AG10803 (cell line): ENCODE data around the gene ANTXRL.

ENCODE experiments used
- DNase-seq: peaks from one replicate; pipeline ENCODE4 v3.0.0; 2010; ENCODE audit warnings: low read depth
- H3K4me3 ChIP-seq: 2 replicates; pipeline ENCODE4 v1.5.1; 2011; ENCODE audit warnings: mild to moderate bottlenecking, low read length, control low read depth
- TF ChIP-seq, protein P1 (sequence below): conservative IDR thresholded peaks from 2 replicates; pipeline ENCODE4 v1.5.1; 2011; ENCODE audit warnings: mild to moderate bottlenecking, low read length, control low read depth, inconsistent platforms

Gene ANTXRL

DNA sequence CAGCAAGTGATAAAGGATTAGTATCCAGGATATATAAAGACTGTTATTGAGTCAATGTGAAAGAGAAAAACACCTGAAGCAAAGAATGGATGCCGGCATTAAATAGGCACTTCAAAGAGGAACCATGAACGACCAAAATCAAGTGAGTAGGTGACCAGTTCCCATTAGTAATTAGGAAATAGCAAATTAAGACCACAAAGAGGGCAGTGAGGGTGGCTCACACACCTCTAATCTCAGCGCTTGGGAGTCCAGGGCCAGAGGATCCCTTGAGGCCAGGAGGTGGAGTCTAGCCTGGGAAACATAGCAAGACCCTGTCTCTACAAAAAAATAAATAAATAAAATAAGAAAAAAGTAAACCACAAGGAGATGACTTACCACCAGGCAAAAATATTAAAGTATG lies 1.5 kb upstream of the ANTXRL start:
- no peak for DNase-seq
- TF ChIP-seq, protein P1, sequence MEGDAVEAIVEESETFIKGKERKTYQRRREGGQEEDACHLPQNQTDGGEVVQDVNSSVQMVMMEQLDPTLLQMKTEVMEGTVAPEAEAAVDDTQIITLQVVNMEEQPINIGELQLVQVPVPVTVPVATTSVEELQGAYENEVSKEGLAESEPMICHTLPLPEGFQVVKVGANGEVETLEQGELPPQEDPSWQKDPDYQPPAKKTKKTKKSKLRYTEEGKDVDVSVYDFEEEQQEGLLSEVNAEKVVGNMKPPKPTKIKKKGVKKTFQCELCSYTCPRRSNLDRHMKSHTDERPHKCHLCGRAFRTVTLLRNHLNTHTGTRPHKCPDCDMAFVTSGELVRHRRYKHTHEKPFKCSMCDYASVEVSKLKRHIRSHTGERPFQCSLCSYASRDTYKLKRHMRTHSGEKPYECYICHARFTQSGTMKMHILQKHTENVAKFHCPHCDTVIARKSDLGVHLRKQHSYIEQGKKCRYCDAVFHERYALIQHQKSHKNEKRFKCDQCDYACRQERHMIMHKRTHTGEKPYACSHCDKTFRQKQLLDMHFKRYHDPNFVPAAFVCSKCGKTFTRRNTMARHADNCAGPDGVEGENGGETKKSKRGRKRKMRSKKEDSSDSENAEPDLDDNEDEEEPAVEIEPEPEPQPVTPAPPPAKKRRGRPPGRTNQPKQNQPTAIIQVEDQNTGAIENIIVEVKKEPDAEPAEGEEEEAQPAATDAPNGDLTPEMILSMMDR = no peak
- H3K4me3 ChIP-seq = peak overlapping the region; percentile 64

DNA sequence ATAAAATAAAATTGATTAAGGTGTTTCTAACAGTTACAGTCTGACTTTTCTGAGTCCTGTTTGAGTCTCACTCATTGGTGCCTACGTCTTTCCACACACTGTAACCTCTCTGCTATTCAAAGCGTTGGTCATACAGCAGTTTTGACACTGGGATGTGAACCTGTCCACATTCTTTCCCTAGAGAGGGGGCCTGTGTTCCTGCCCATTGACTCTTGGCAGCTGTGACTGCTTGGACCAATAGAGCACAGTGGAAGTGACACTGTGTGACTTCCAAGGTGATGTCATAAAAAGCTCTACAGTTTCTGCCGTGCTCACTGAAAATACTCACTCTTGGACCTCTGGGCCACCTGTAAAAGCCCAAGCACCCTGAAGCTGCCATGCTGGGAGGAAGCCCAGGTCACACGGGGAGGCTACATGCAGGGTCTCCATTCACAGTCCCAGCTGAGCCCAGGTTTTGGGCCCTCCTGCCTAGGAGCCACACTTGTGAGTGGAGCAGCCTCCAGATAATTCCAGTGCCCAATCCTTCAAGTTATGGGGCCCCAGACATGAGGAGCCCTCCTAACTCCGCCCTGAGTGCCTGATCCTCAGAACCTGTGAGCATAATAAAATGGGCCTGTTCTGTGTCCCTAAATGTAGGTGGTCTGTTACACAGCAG lies 704 bp upstream of the ANTXRL start:
- TF ChIP-seq, protein P1 = no peak
- no peak overlapping the region for H3K4me3 ChIP-seq
- no peak for DNase-seq

- H3K4me3 ChIP-seq = no peak overlapping the region
- TF ChIP-seq, protein P1 = no peak
- peak; percentile 11 for DNase-seq
Measured at GRCh38 chr10:46287846-46288477, 1.2 kb downstream of the ANTXRL start.

DNA sequence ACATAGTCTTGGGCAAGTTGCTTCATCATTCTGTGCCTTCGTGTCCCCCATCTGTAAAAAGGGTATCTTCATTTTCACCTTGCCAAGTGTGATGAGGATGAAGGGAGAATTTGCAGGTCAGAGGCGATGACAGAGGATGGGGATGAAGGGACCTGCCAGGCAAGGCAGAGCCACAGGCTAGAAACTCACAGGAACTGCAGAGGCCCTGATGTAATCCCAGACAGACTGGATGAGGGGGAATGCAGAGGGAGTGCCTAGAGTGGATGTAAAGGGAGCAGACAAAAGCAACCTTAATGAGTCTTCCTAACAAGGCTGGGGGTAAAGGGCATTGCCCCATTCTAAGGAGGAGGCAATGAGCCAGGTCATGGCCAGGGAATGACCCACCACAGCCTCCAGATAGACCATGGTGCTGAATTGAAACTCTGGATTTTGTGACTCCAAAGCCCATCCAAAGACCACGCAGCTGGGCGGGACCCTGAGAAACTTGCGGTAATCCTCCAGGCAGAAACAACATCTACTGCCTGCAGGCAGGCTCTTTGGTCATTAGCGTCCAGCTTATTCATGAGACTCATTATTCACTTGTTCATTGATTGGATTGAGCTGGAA lies 1.9 kb downstream of the ANTXRL start:
- TF ChIP-seq, protein P1 = no peak

DNA sequence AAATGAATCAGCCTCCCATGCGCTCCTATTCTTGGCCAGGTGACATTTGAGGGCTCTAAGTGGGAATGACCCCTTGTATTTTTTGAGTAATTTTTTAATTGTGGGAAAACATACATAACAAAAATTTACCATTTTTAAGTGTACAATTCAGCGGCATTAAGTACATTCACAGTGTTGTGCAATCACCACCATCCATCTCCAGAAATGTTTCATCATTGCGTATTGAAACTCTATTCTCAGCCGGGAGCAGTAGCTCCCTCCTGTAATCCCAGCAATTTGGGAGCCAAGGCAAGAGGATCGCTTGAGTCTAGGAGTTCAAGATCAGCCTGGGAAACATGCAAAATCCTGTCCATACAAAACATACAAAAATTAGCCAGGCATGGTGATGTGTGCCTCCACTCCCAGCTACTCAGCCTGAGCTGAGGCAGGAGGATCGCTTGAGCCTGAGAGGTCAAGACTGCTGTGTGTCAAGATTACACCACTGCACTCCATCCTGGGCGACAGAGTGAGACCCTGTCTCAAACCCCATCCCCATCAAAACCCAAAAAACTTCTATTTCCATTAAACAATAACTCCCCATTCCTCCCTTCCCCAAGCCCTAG lies 2.5 kb downstream of the ANTXRL start:
- DNase-seq = no peak
- no peak overlapping the region for H3K4me3 ChIP-seq
- TF ChIP-seq, protein P1 = no peak

More for the DNA sequence above, 1.9 kb downstream of the ANTXRL start:
- no peak overlapping the region for H3K4me3 ChIP-seq
- DNase-seq = no peak

GRCh38 chr10:46290101-46290886 lies 3.5 kb downstream of the ANTXRL start:
- no peak for DNase-seq
- H3K4me3 ChIP-seq = no peak overlapping the region

More at GRCh38 chr10:46290101-46290886, 3.5 kb downstream of the ANTXRL start:
- TF ChIP-seq, protein P1 = no peak
